Upper lobe of left lung (tissue), 4 donors: ENCODE measurements around the gene ISLR.

ENCODE experiments used
- CTCF ChIP-seq, 6 experiments: fragments of 450-650 bp in 4 of 6; fragments of 200-600 bp in 2 of 6; sonication (generic) in 2 of 6; IDR thresholded peaks; one replicate each; pipeline ENCODE4 v1.5.1; 2016 to 2019; ENCODE audit warnings: antibody characterized with exemption in 6 of 6
- EP300 ChIP-seq, 4 donors: sonication (generic); formaldehyde crosslinking; IDR thresholded peaks; one replicate each; pipeline ENCODE4 v1.5.1; 2017; ENCODE audit warnings: antibody characterized with exemption in 4 of 4, control low read depth in 2 of 4

DNA sequence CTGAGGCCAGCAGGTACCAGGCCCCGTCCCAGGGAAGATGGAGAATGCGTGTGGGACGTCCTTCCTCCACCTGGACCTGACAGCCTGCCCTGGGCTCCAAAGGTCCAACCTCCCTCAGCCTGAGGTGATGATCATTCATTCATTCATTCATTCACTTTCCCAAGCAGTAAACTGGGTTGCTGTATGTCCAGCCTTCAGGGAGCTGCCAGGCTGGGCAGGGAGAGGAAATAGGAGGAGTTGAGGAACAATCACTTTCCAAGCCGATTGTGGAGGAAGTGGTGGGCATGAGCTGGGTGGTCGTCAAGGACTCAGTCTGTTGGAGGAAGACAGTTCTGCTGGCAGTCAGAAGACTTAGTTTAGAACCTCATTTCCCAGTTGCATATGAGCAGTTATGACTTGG, 52.4 kb downstream of the ISLR start:
- TF ChIP-seq CTCF (IDR thresholded peaks at IDR 0.05) (no peak), EP300 (IDR thresholded peaks at IDR 0.05) (no peak)
